IPS DF 6.9 (cell line): ENCODE data around the gene SLC30A10.

ENCODE experiments used
- DNase-seq: peaks from one replicate; pipeline ENCODE4 v3.0.0-alpha.2; 2013; ENCODE audit warnings: low read depth, low spot score
- H3K27ac ChIP-seq: one replicate; pipeline ENCODE4 v1.5.1; 2013; ENCODE audit warnings: low read length, control low read depth
- H3K27me3 ChIP-seq: 2 replicates; pipeline ENCODE4 v1.6.1; 2013; ENCODE audit warnings: mild to moderate bottlenecking, low read length; ENCODE audit not compliant: control insufficient read depth, insufficient read depth
- H3K36me3 ChIP-seq: 2 replicates; pipeline ENCODE4 v1.6.1; 2013; ENCODE audit warnings: low read length; ENCODE audit not compliant: control insufficient read depth, insufficient read depth
- H3K4me1 ChIP-seq: 2 replicates; pipeline ENCODE4 v1.6.1; 2013; ENCODE audit warnings: low read length; ENCODE audit not compliant: control insufficient read depth, insufficient read depth
- H3K4me3 ChIP-seq: 2 replicates; pipeline ENCODE4 v1.5.1; 2013; ENCODE audit warnings: mild to moderate bottlenecking, low read length
- H3K9me3 ChIP-seq: 2 replicates; pipeline ENCODE4 v1.6.1; 2013; ENCODE audit warnings: low read length, inconsistent platforms; ENCODE audit not compliant: control insufficient read depth, insufficient read depth
- WGBS: extraction: QIAGEN DNeasy Blood & Tissue Kit; methylation state at CpG from one replicate; pipeline ENCODE4 v1.1.7; 2013; ENCODE audit warnings: mixed read lengths, missing lambda C conversion rate; ENCODE audit not compliant: insufficient read length, insufficient coverage; 5-methylcytosine and 5-hydroxymethylcytosine counted together

Gene SLC30A10

GRCh38 chr1:219928791-219929118, 398 bp upstream of the SLC30A10 start:
- DNase-seq, result no peak
- Histone ChIP-seq H3K27me3 (peaks cover 4% of the 10 kb centered on the region; the same call in 1 of the 2 replicates), H3K9me3 (no peaks in the 10 kb centered on the region), H3K27ac (no peak overlapping the region), H3K36me3 (no peaks in the 10 kb centered on the region), H3K4me3 (peak overlapping the region; percentile 39; the same call in 1 of the 2 replicates), H3K4me1 (no peaks in the 10 kb centered on the region)
- no CpG with 5 or more reads among the region's 13 CpGs for WGBS

GRCh38 chr1:219927298-219927955, 930 bp downstream of the SLC30A10 start:
- H3K9me3 ChIP-seq, result no peaks in the 10 kb centered on the region
- H3K27ac ChIP-seq, result no peak overlapping the region
- H3K36me3 ChIP-seq, result no peaks in the 10 kb centered on the region
- H3K27me3 ChIP-seq, result peaks cover 4% of the 10 kb centered on the region; the same call in 1 of the 2 replicates
- H3K4me3 ChIP-seq, result peak overlapping the region; percentile 39; the same call in 1 of the 2 replicates
- no CpG with 5 or more reads among the region's 31 CpGs for WGBS
- DNase-seq, result no peak
- H3K4me1 ChIP-seq, result no peaks in the 10 kb centered on the region

GRCh38 chr1:219926363-219926998, 1.9 kb downstream of the SLC30A10 start:
- H3K27ac ChIP-seq, result no peak overlapping the region
- H3K9me3 ChIP-seq, result no peaks in the 10 kb centered on the region
- peaks cover 4% of the 10 kb centered on the region; the same call in 1 of the 2 replicates for H3K27me3 ChIP-seq
- H3K4me1 ChIP-seq, result no peaks in the 10 kb centered on the region
- no peaks in the 10 kb centered on the region for H3K36me3 ChIP-seq
- WGBS, result no CpG with 5 or more reads among the region's 6 CpGs
- H3K4me3 ChIP-seq, result no peak overlapping the region
- no peak for DNase-seq

GRCh38 chr1:219924342-219924741, 4.0 kb downstream of the SLC30A10 start:
- Histone ChIP-seq H3K36me3 (no peaks in the 10 kb centered on the region), H3K9me3 (no peaks in the 10 kb centered on the region), H3K4me1 (no peaks in the 10 kb centered on the region), H3K4me3 (no peak overlapping the region), H3K27ac (no peak overlapping the region), H3K27me3 (peaks cover 4% of the 10 kb centered on the region; the same call in 1 of the 2 replicates)
- WGBS, result no CpG with 5 or more reads among the region's 4 CpGs
- no peak for DNase-seq

- H3K27ac ChIP-seq, result no peak overlapping the region
- no peaks in the 10 kb centered on the region for H3K9me3 ChIP-seq
- no peaks in the 10 kb centered on the region for H3K36me3 ChIP-seq
- H3K4me1 ChIP-seq, result no peaks in the 10 kb centered on the region
- no peaks in the 10 kb centered on the region for H3K27me3 ChIP-seq
- DNase-seq, result no peak
- H3K4me3 ChIP-seq, result no peak overlapping the region
- WGBS, result no CpG with 5 or more reads among the region's 10 CpGs
Observed at GRCh38 chr1:219917851-219918466, 10.4 kb downstream of the SLC30A10 start.

GRCh38 chr1:219917281-219917680, 11.1 kb downstream of the SLC30A10 start:
- H3K4me3 ChIP-seq, result no peak overlapping the region
- H3K9me3 ChIP-seq, result no peaks in the 10 kb centered on the region
- no peaks in the 10 kb centered on the region for H3K27me3 ChIP-seq
- WGBS, result no CpG with 5 or more reads among the region's 1 CpG
- DNase-seq, result no peak
- H3K27ac ChIP-seq, result no peak overlapping the region
- no peaks in the 10 kb centered on the region for H3K36me3 ChIP-seq
- H3K4me1 ChIP-seq, result no peaks in the 10 kb centered on the region

GRCh38 chr1:219916257-219916656, 12.1 kb downstream of the SLC30A10 start:
- H3K4me1 ChIP-seq, result 0 out of 2 replicates have a peak, but pooled peaks cover 2% of the 10 kb centered on the region
- no peaks in the 10 kb centered on the region for H3K27me3 ChIP-seq
- DNase-seq, result no peak
- no peak overlapping the region for H3K4me3 ChIP-seq
- WGBS, result no CpG with 5 or more reads among the region's 1 CpG
- H3K9me3 ChIP-seq, result no peaks in the 10 kb centered on the region
- no peak overlapping the region for H3K27ac ChIP-seq
- no peaks in the 10 kb centered on the region for H3K36me3 ChIP-seq

GRCh38 chr1:219913005-219913770, 15.2 kb downstream of the SLC30A10 start:
- Histone ChIP-seq H3K4me3 (no peak overlapping the region), H3K27me3 (no peaks in the 10 kb centered on the region), H3K27ac (no peak overlapping the region), H3K4me1 (0 out of 2 replicates have a peak, but pooled peaks cover 2% of the 10 kb centered on the region), H3K36me3 (no peaks in the 10 kb centered on the region), H3K9me3 (no peaks in the 10 kb centered on the region)
- DNase-seq, result no peak

- Histone ChIP-seq H3K27ac (no peak overlapping the region), H3K4me3 (no peak overlapping the region), H3K9me3 (no peaks in the 10 kb centered on the region), H3K4me1 (0 out of 2 replicates have a peak, but pooled peaks cover 2% of the 10 kb centered on the region), H3K36me3 (no peaks in the 10 kb centered on the region), H3K27me3 (no peaks in the 10 kb centered on the region)
- WGBS, result no CpG with 5 or more reads among the region's 6 CpGs
- DNase-seq, result no peak
Observed at GRCh38 chr1:219910716-219911115, 17.6 kb downstream of the SLC30A10 start.

- H3K9me3 ChIP-seq, result no peaks in the 10 kb centered on the region
- no peak overlapping the region for H3K4me3 ChIP-seq
- WGBS, result no CpG with 5 or more reads among the region's 4 CpGs
- H3K36me3 ChIP-seq, result no peaks in the 10 kb centered on the region
- 0 out of 2 replicates have a peak, but pooled peaks cover 2% of the 10 kb centered on the region for H3K4me1 ChIP-seq
- H3K27me3 ChIP-seq, result no peaks in the 10 kb centered on the region
- no peak overlapping the region for H3K27ac ChIP-seq
- no peak for DNase-seq
Observed at GRCh38 chr1:219909476-219909875, 18.9 kb downstream of the SLC30A10 start.
